MCF 10A (cell line): ENCODE data around the gene CILP2. TPM values are rescaled to one million over a fixed set of nuclear protein-coding genes. Genes with fewer than 3 reads are reported as not detected.

Experiments
- BruUV-seq: library from RNA; stranded (reverse); fragments of 400-500 nt; replicated peaks from 2 replicates; lab custom pipeline; 2021; lab: Mats Ljungman, UMichigan
- CTCF ChIA-PET: fragments of 300-600 bp; sonication (Branson Sonifier 250); formaldehyde crosslinking; extraction: SDS; loops from one replicate; lab custom pipeline; 2021; ENCODE audit warnings: antibody characterized with exemption, inconsistent platforms; lab: Yijun Ruan, JAX
- POLR2A ChIA-PET: fragments of 300-600, 350-650 bp; sonication (Branson Sonifier 250); formaldehyde crosslinking; extraction: SDS; loops from one replicate; lab custom pipeline; 2020; ENCODE audit warnings: antibody characterized with exemption, inconsistent platforms; lab: Yijun Ruan, JAX
- DNase-seq: peaks from one replicate; pipeline ENCODE4 v3.0.0-alpha.2; 2018; ENCODE audit not compliant: unreplicated experiment
- H3K27ac Mint-ChIP-seq: one replicate; pipeline ENCODE4 v1.8.0; 2022; ENCODE audit warnings: mild to moderate bottlenecking, low read depth, mixed read lengths; ENCODE audit not compliant: unreplicated experiment
- H3K27me3 Mint-ChIP-seq: one replicate; pipeline ENCODE4 v1.8.0; 2022; ENCODE audit warnings: mixed read lengths; ENCODE audit not compliant: insufficient read depth, unreplicated experiment
- H3K36me3 Mint-ChIP-seq: one replicate; pipeline ENCODE4 v1.8.0; 2022; ENCODE audit warnings: mild to moderate bottlenecking, moderate library complexity, mixed read lengths; ENCODE audit not compliant: insufficient read depth, unreplicated experiment
- H3K4me1 Mint-ChIP-seq: one replicate; pipeline ENCODE4 v1.8.0; 2022; ENCODE audit warnings: mixed read lengths; ENCODE audit not compliant: insufficient read depth, unreplicated experiment
- H3K4me3 Mint-ChIP-seq: one replicate; pipeline ENCODE4 v1.8.0; 2022; ENCODE audit warnings: mild to moderate bottlenecking, moderate library complexity, mixed read lengths; ENCODE audit not compliant: unreplicated experiment
- H3K9me3 Mint-ChIP-seq: one replicate; pipeline ENCODE4 v1.8.0; 2022; ENCODE audit warnings: mixed read lengths; ENCODE audit not compliant: unreplicated experiment
- intact Hi-C: fragments of 100-400 bp; cut with micrococcal nuclease; formaldehyde crosslinking; loops from 2 replicates; pipeline ENCODE4 v1.14.1; 2022
- total RNA-seq: library from RNA; stranded (reverse); gene quantifications from 2 replicates; pipeline ENCODE4 v1.2.3, GENCODE V29; 2022
- TF ChIP-seq, protein P1 (sequence below): fragments of 200-600 bp; IDR thresholded peaks from one replicate; pipeline ENCODE4 v1.8.0; 2022; ENCODE audit warnings: antibody characterized with exemption, mild to moderate bottlenecking; ENCODE audit not compliant: unreplicated experiment

The CILP2 gene
- total RNA-seq, 1 experiment from 2014 or later, result 0.12 TPM

DNA sequence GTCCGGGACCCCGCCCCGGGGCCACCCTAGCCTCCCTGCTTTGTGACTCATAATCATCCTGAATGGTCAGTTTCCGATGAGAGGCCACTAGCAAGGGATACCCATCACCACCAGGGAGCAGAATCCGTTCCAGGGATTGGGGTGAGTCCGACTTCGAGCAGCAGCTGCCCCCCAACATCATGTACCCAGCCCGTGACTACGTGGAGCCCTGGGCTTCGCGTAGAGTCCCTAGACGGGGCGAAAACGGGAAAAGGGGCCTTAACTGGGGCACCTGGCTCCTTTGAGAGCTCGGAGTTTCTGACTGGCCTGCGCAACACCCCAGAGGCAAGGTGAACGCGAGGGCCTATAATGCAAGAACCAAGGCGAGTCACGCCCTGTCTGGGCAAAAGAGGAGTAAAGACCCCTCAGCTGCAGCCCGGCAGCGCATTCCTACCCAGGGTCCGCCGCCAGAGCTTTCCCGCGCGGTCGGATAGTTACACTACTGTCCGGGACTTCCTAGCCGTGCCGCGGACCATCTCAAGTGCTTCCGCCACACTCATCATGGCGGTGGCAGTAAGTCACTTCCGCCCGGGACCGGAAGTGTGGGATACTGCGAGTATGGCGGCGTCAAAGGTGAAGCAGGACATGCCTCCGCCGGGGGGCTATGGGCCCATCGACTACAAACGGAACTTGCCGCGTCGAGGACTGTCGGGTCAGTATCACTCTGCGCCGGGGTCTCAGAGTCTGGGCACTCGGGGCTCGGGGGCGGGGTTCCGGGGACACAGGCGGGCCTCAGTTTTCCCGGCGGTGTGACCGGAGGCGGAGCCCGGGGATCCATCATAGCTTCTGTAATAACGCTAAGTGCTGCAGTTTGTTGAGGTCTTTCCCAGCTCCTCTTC is 22.2 kb upstream of the CILP2 start, which contains the start of gene NDUFA13:
NDUFA13 (plus strand) TSS at position 584 of the 878 bp plus-strand sequence; CDS start at position 598, 14 bp downstream.
- peak within 1 kb of the TSS; percentile 93 for H3K4me3 Mint-ChIP-seq
- ChIA-PET POLR2A (interaction anchor here (0.5 to 2.8 kb wide), 18 partner anchors 7 to 444 kb away, joined by 3 to 12 read pairs (median 4); partner anchors contain the start of genes GATAD2A, GMIP and YJEFN3), CTCF (interaction anchor here (0.6 to 3.5 kb wide), 9 partner anchors 15 to 1402 kb away, joined by 3 to 13 read pairs (median 3); partner anchors contain the start of gene GMIP)
- peaks cover 35% of the 10 kb centered on the region for H3K36me3 Mint-ChIP-seq
- BruUV-seq, result TSS peak; percentile 83
- H3K4me1 Mint-ChIP-seq, result peaks cover 12% of the 10 kb centered on the region
- H3K27me3 Mint-ChIP-seq, result no peaks in the 10 kb centered on the region
- peak; percentile 95 for DNase-seq
- intact Hi-C loops, result no loop called here
- peak within 1 kb of the TSS; percentile 96 for H3K27ac Mint-ChIP-seq
- TF ChIP-seq, protein P1, sequence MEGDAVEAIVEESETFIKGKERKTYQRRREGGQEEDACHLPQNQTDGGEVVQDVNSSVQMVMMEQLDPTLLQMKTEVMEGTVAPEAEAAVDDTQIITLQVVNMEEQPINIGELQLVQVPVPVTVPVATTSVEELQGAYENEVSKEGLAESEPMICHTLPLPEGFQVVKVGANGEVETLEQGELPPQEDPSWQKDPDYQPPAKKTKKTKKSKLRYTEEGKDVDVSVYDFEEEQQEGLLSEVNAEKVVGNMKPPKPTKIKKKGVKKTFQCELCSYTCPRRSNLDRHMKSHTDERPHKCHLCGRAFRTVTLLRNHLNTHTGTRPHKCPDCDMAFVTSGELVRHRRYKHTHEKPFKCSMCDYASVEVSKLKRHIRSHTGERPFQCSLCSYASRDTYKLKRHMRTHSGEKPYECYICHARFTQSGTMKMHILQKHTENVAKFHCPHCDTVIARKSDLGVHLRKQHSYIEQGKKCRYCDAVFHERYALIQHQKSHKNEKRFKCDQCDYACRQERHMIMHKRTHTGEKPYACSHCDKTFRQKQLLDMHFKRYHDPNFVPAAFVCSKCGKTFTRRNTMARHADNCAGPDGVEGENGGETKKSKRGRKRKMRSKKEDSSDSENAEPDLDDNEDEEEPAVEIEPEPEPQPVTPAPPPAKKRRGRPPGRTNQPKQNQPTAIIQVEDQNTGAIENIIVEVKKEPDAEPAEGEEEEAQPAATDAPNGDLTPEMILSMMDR, result no peak
- no peaks in the 10 kb centered on the region for H3K9me3 Mint-ChIP-seq

DNA sequence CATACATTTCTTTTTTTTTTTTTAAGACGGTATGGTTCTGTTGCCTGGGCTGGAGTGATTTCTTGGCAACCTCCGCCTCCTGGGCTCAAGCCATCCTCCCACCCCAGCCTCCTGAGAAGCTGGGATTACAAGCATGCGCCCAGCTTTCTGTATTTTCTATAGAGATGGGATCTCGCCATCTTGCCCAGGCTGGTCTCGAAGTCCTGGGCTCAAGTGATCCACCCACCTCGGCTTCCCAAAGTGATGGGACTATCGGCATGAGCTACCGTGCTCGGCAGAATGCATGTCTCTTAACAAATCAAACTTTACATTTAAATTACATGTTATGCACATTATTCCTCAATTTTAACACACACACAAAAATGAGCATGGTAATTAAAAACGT is 20.8 kb upstream of the CILP2 start:
- TF ChIP-seq, protein P1, result no peak
- Mint-ChIP-seq H3K4me1 (peaks cover 9% of the 10 kb centered on the region), H3K36me3 (peaks cover 34% of the 10 kb centered on the region), H3K4me3 (peak overlapping the region; percentile 93), H3K9me3 (no peaks in the 10 kb centered on the region), H3K27ac (no peak overlapping the region), H3K27me3 (no peaks in the 10 kb centered on the region)
- TSS peak; percentile 51 for BruUV-seq
- intact Hi-C loops, result no loop called here
- no peak for DNase-seq
- CTCF ChIA-PET, result interaction anchor here (3.5 kb wide), 1 partner anchor 15 kb away, joined by 13 read pairs; no protein-coding TSS in a partner anchor
- POLR2A ChIA-PET, result interaction anchor here (0.7 to 2.8 kb wide), 5 partner anchors 12 to 213 kb away, joined by 3 to 12 read pairs (median 7); partner anchors contain the start of genes GATAD2A and YJEFN3

DNA sequence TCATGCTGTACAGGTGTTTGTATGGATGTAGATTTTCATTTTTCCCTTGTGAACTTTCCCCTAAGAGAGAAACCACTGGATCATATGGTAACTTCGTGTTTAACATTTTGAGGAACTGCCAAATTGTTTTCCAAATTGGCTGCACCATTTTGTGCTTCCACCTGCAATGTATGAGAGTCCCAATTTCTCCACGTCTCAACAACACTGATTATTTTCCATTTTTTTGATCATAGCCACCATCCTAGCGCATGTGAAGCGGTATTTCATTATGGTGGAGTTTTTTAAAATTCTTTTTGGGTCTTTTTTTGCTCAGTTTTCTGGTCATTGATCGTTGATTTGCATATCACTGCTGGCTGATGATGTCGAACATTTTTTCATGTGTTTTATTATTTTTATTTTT is 17.1 kb upstream of the CILP2 start:
- H3K36me3 Mint-ChIP-seq, result peaks cover 34% of the 10 kb centered on the region
- POLR2A ChIA-PET, result no interaction called here
- no peak overlapping the region for H3K4me3 Mint-ChIP-seq
- BruUV-seq, result no TSS peak
- peaks cover 6% of the 10 kb centered on the region for H3K4me1 Mint-ChIP-seq
- H3K27ac Mint-ChIP-seq, result no peak overlapping the region
- no peaks in the 10 kb centered on the region for H3K27me3 Mint-ChIP-seq
- DNase-seq, result no peak
- intact Hi-C loops, result no loop called here
- no peaks in the 10 kb centered on the region for H3K9me3 Mint-ChIP-seq
- TF ChIP-seq, protein P1, result no peak
- CTCF ChIA-PET, result interaction anchor here (0.9 to 2.9 kb wide), 3 partner anchors 9 to 59 kb away, joined by 3 to 21 read pairs (median 4); no protein-coding TSS in a partner anchor

DNA sequence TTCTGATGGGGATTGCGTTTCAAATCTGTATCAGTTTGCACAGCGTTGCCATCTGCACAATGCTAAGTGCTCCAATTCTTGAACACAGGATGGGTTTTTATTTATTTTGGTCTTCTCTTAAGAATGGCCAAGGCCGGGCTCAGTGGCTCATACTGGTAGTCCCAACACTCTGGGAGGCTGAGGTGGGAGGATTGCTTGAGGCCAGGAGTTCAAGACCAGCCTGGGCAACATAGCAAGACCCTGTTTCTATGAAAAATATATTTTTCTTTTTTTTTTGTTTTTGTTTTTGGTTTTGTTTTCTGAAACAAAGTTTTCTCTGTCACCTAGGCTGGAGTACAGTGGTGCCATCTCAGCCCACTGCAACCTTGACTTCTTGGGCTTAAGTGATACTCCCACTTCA is 14.9 kb upstream of the CILP2 start:
- no peaks in the 10 kb centered on the region for H3K27me3 Mint-ChIP-seq
- POLR2A ChIA-PET, result interaction anchor here (1.2 kb wide), 1 partner anchor 105 kb away, joined by 3 read pairs; no protein-coding TSS in a partner anchor
- CTCF ChIA-PET, result interaction anchor here (1.1 to 2.9 kb wide), 2 partner anchors 9 to 121 kb away, joined by 4 to 21 read pairs; no protein-coding TSS in a partner anchor
- no TSS peak for BruUV-seq
- TF ChIP-seq, protein P1, result no peak
- H3K36me3 Mint-ChIP-seq, result peaks cover 52% of the 10 kb centered on the region
- no peak overlapping the region for H3K27ac Mint-ChIP-seq
- intact Hi-C loops, result no loop called here
- DNase-seq, result no peak
- H3K4me3 Mint-ChIP-seq, result no peak overlapping the region
- no peaks in the 10 kb centered on the region for H3K9me3 Mint-ChIP-seq
- H3K4me1 Mint-ChIP-seq, result peaks cover 6% of the 10 kb centered on the region
